SW 1271 (cell line): Measurements from ENCODE around the gene TCTN2.

ENCODE experiments used
- DNase-seq, 2 experiments: peaks; one replicate each; lab custom pipeline; 2025; lab: John Stamatoyannopoulos, UW

TCTN2 gene

DNA sequence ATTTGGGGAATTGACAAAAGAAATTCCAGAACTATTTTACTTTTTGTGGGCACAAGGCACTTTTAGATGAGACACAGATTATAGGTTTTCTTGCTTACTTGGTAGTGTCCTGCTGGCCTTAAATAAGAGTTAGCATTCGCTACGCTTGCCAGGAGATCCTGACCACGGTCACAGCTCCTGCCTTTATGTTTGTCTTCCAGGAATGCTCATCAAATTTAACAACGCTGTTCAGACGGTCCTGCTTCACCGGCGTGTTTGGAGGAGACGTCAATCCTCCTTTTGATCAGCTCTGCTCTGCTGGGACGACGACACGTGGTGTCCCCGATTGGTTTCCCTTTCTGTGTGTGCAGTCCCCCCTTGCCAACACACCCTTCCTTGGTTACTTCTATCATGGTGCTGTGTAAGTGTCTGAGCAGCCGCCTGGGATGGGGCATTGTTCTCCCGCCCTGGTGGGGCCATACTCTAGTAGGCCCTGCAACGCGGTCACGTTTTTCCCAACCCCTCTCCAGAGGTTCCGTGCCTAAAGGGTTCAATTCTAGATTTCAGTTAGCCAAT, 15.8 kb downstream of the TCTN2 start:
- DNase-seq, result no peak

DNA sequence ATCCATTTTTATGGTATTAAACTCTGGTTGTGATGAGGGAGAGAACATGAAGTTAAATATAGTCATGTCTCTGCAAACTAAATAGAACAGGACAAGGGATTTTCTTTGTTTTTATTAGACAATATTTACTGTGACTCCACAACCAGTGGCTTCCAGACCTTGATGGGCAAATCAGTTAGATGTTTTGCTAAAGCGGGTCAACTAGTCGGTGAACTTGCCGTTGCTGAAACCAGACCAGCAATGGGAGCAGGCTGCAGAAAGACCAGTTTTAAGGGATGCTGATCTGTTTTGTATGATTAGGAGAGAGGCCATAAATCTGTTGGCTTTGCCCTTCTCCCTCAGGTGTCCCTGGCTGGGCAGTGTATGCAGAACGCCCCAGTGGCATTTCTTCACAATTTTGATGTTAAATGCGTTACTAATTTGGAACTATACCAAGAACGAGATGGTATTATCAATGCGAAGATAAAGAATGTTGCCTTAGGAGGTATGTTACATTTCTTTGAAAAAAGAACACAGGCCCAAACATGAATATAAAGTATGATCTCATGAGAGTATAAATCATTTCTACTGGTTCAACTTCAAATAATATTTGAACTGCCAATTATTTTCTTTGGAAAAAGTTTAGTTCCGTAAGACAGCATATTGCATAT, 19.4 kb downstream of the TCTN2 start:
- DNase-seq, result no peak

DNA sequence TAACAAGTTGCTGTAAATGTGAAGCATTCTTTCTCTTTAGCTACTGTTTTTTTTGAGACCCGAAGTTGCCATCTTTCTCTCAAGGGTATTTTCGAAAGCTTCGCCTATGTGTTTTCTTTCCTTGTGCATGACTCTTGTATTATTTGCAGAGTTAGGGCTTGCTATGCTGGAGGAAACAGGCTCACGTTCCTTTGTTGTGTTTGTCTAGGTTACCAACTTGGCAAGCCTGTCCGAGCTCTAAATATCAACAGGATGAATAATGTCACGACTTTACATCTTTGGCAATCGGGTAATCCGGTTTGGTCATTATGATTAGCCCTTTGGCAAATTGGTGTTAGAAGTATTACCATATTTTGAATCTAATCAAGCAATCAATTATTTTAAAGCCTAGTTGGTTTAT, 25.3 kb downstream of the TCTN2 start:
- no peak for DNase-seq

DNA sequence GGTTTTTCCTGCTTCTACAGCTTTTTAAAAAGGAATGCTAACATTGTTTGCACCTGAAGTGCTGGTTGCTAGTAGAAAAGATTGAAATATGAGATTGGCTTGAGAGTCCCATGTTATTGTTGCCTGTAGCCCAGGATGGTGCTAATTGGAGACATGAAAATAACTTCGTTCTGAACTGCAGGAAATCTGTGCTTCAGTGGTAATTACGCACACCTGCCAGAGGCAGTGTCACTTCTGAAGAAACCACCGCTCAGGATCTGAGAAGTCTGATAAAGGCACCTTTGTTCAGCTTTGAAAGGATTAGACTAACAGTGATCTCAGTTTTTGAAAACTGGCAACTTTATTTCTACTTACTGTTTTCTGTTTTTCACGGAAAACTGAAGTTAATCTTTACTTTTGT, 25.7 kb downstream of the TCTN2 start:
- DNase-seq, result no peak

DNA sequence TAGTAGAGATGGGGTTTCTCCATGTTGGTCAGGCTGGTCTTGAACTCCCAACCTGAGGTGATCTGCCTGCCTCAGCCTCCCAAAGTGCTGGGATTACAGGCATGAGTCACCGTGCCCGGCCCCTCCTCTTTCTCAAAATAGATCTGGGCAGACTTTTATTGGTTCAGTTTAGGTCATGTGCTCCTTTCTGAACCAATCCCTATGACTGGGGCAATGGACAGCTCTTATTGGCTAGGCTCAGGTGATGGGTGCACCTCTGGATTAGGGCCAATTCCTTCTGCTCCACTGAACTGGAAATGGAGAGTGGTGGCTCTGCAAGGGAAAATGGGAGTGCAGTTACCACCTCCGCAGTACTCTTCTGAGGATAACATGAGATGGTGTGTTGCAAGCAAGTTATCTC, 35.0 kb downstream of the TCTN2 start:
- DNase-seq, result no peak

DNA sequence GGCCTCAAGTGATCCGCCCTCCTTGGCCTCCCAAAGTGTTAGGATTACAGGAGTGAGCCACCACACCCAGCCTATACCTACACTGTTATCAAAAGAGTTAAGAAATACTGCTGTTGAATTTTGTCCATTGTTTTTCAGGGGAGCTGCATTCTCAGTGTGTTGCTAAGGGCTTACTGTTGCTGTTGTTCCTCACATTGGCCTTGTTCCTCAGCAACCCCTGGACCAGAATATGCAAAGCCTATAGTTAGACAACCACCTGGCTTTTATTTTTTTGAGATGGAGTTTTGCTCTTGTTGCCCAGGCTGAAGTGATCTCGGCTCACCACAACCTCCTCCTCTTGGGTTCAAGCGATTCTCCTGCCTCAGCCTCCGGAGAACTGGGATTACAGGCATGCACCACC, 36.6 kb downstream of the TCTN2 start:
- peak in 1 of 2 experiments; percentile 10 for DNase-seq

DNA sequence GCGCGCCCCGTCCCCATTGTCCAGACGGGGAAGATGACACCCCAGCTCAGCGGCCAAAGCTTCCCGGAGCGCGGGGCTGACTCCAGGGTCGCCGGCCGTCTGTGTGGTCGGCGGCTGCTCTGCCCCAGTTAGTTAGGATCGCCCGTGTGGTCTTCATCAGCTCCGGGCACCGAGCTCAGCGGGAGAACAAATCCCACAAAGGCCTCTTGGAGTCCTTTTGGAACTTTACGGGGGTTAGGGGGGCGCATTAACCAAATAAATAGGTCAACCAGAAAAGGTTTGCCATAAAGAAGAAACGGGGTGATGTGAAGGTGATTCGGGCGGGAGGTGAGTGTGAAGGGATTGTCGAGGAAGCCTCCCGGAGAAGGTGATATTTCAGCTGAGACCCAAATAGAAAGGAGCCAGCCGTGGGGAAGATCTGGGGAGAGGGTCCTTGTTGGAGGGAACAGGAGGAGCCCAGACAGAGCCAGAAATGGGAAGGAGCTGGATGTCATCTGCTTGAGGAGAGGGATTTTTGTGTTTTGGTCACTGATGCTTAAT, 41.9 kb downstream of the TCTN2 start:
- DNase-seq, result no peak

DNA sequence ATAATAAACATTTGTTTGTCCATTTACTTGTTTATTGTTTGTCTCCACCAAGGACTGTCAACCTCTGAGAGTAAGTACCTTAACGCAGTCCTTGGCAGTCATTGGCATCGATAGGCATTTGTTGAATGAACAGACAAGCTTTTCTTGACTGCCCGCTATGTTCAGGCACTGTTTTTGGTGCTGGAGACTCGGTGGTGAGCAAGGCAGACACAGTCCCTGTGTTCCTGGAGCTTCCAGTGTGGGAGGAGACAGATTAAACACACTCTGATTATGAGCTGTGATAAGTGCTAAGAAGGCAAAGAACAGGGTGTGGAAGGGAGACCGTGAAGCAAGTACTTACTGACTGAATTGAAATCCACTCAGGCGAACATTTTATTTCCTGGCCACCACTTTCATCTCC, 42.5 kb downstream of the TCTN2 start:
- DNase-seq, result no peak

DNA sequence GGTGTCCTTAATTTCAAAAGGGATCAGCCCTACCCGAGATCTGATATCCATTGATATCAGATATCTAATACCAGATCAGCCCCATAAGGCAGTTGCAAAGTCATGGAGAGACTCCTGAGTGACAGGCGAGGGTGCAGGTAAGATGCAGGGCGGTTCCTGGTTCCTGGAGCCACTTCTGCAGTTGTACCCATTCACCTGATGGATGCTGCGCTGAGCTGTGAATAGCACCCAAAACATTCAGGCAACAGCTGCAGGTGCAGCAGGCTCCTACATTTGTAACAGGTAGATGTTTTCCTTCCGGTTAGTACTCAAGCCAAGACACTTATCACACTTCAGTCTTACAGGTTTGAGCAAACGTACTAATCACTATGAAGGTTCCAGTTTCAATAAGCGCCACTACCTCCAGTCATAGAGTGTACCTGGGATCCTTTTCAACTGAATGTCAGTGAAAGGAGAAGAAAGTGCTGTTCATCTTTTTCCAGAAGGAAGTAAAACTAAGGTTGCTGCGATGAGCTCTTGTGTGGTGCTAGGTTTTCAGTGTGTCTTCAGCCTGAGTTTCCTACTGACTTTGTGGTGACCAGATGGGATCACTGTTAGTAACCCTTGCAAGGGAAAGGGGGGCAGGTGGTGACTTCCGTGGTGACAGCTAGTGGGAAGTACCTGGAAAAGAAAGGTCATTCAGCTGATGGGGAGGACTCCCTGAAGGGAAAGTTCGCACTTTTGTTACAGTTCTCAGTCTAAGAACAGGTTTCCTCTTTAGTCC, 43.1 kb downstream of the TCTN2 start:
- no peak for DNase-seq

DNA sequence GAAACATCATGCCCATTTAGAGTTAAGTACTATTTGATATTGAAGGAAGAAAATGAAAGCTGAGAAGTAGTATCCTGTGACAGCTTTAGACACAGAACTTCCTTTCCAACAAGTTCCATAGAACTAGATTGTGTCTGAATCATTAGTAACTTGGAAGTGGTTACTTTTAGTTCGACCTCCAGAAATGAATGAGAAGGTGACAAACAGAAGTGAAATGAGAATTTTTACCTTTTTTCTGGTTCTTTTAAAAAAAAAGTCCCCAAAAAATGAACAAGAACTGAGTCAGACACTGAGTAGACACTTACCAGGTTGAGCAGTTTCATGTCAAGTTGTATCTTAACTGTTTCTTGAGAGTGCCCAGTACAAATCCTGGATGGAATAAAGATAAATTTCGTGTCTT, 44.3 kb downstream of the TCTN2 start:
- DNase-seq, result no peak

DNA sequence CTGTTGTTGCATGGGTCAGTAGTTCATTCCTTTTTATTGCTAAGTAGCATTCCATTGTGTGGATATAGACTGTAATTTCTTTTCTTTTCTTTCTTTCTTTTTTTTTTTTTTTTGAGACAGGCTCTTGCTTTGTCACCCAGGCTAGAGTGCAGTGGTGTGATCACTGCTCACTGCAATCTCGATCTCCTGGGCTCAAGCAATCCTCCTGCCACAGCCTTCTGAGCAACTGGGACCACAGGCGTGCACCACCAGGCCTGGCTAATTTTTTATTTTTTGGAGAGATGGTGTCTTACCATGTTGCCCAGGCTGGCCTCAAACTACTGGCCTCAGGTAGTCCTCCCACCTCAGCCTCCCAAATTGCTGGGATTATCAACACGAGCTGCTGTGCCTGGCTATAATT, 46.4 kb downstream of the TCTN2 start:
- DNase-seq, result no peak

DNA sequence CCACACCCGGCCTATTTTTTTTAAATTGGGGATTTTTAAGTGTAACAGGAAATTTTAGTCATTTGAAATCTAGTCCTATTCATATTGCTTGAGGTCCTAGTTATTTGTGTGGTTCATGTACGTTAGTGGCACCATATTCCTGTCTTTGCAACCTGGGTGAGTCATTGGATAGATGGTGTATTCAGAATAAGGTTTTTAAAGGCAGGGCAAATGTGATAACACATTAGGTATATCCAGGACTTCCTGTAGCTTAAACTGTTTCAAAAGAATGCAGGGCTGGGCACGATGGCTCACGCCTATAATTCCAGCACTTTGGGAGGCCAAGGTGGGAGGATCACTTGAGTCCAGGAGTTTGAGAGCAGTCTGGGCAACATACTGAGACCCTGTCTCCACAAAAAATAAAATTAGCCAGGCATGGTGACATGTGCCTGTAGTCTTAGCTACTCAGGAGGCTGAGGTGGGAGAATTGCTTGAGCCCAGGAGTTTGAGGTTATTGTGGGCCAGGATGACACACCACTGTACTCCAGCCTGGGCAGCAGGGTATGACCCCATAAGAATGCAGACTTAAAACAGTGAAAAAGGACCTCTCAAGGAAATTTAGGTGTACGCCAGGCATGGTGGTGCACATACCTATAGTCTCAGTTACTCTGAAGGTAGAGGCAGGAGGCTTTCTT, 49.4 kb downstream of the TCTN2 start:
- no peak for DNase-seq

DNA sequence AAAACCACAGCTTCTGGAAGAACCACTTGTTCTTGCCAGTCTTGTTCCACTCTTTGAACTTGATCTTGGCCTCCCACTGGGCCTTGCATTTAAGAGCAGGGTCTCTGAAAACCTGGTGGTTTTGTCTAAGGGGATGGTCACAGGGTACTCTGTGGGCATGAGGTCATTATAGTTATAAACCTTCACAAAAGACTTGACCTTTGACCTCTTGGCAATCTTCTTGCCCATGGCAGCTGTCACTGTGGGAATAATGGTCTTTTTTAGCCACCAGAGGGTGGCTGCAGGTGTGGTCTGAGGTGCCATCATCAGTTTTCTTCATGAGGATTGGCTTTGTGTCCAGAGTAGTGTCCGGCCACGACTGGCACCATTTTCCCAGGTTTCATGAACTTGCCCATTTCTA, 50.3 kb downstream of the TCTN2 start:
- no peak for DNase-seq

DNA sequence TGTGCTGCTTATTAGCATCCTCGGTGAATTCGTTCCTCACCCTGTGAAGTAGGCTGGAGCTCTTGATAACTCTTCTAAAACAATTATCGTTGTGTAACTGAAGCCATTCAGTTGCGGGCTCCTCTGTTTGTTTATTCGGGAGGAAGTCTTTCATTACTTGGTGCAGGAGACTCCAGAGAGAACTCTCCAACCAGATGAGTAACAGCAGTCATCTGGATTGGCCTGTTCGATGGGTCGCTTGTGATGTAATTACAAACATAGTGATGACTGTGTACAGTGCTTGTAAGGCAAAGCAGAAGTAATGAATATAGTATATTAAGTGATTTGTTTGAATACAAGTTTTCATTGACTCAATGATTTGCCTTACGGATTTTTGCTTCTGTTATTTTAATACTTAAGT, 52.1 kb downstream of the TCTN2 start:
- DNase-seq, result no peak

DNA sequence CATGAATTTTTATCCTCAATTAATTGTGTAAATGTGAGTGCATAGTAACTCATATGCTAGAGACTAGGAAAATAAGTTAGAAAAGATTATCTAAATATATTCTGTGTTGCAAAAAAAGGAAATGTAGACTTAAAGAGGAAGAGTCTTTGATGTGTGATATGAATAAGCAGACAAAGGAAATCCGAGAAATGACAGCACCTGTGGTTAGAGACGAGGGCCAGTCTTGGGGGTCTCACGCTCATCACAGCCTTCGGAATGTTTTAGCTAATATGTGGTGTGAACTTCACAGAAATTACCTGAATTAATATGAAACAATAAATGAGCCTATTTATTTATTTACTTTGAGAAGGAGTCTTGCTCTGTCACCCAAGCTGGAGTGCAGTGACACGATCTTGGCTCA, 52.9 kb downstream of the TCTN2 start:
- DNase-seq, result no peak

DNA sequence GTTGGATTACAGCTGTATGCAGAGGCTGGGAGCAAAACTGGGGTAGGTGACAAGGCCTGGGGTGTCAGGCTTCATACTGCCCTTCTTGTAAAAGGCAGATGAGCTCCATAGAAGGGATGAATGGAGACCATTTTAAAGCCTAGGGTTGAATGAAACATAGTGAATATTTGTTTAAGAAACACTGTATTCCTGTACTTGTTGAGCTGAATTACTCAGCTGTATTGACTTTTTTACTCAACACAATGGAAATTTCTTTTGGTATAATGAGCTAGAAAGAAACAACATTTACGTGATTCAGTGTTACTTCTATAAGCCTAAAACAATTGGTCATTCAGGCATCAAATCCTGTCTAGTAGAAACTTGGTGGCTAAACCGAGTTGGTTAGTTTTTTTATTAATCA, 55.3 kb downstream of the TCTN2 start:
- no peak for DNase-seq

DNA sequence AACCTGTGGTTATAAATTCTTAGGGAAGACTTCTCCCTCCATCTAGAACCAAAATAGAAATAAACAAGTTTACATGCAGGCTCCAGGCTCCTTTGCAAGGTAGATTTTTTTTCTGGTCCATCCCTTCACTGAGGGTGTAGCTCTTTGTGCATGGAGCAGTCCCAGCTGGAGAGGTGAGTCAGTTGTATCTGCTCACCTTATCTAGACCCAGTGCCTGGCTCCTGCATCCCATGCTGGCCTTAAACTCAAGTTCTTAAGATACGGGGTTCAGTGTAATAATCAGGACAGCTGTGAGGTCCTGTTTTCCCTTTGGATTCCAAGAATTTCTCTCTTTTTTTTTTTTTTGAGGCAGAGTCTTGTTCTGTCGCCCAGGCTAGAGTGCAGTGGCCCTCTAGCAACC, 56.0 kb downstream of the TCTN2 start:
- no peak for DNase-seq

DNA sequence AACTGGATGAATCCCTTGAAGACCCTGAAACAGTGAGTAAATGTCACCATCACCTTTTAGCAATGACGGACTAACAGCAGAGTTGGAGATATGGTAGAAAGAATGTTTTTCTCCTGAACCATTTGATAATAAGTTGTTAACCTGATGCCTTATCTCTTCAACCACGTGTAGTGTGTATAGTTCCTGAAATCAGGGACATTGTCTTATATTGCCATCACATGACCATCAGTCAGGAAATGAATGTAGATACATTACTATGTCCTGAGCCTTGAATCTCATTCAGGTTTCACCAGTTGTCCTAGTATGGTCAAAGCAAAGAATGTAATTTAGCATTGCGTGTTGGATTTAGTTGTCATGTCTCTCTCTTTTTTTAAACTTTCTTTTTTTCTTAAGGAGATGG, 57.0 kb downstream of the TCTN2 start:
- DNase-seq, result no peak

DNA sequence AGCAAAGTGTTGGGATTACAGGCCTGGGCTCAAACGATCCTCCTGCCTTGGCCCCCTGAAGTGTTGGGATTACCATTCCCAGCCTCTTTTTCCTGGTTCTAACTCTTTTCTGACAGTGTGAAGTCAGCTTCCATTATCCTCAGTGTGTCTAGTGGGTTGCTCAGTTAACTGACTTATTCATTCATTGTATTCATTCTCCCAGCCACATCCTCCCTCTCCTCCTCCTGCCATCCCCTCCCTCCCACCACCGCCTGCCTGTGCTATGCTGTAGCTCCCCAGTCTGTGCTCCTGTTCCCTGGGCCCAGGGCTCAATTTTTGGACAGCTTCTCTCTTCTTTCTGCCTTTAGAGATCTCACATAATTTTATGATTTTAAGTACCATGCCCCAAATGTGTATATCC, 60.7 kb downstream of the TCTN2 start:
- DNase-seq, result no peak

DNA sequence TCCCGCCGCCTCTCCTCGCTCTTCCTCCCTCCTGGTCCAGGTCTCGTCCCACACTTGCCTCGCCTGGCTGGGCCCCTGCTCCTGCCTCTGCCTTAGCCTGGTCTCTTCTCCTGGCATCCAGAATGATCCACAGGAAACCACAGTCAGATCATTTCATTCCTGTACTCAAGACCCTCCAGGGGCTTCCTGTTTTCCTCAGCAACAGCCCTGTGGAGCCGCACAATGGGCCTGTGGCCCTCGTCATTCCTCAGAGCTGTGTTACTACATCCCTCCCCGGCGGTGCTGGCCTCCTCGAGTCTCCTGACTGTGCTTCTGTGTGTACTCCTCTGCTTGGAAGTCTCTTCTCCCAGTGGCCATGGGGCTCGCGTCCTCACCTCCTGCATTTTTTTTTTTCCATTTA, 61.3 kb downstream of the TCTN2 start:
- no peak for DNase-seq

DNA sequence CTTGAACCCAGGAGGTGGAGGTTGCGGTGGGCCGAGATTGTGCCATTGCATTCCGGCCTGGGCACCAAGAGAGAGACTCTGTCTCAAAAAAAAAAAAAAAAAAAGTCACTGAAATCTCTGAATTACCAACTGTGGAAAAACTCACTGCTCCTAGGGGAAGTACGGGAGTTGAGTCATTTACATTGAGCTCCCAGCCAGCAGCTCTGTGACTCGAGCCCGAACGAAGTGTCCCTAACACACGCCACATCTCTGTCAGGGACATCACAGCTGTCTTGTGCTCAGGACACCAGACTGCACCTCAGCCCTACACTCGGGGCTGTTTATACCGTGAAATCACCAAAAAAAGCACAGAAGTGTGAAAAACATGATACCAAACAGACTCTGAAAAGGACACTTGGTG, 62.3 kb downstream of the TCTN2 start:
- DNase-seq, result no peak

DNA sequence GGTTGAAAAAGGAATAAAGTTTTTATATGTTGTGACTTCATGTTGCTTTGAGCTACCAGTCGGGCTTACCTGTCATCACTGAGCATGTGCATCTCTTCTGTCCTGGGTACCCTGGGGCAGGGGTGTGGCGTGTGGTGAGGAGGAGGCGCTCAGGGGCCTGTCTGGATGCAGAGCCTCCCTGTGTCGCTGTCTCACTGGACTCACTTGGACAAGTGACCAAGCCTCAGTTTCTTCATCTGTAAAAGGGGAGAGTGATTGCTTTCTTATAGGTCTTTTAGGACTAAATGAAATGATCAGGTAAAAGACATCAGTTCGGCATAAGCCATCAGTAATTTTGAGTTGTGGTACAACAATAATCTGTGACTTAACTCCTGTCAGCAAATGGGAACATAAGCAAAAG, 63.4 kb downstream of the TCTN2 start:
- no peak for DNase-seq
